SK-N-SH treated with all-trans-retinoic acid at 6 μM for 48 hours (cell line): Measurements from ENCODE around the gene IQCK.

ENCODE experiments used
- ARNTL ChIP-seq: fragments of 450-650 bp; formaldehyde crosslinking; IDR thresholded peaks from 2 replicates; pipeline ENCODE4 v1.5.0; 2020; ENCODE audit warnings: low read depth, mild to moderate bottlenecking, moderate library complexity, borderline replicate concordance
- BACH2 ChIP-seq: fragments of 250-450 bp; sonication (Bioruptor Pico); IDR thresholded peaks from 2 replicates; pipeline ENCODE4 v1.9.0; 2021; ENCODE audit warnings: mild to moderate bottlenecking, borderline replicate concordance
- CREB5 ChIP-seq: fragments of 250-450 bp; sonication (Bioruptor Pico); IDR thresholded peaks from 2 replicates; pipeline ENCODE4 v1.5.1; 2020; ENCODE audit warnings: low read depth, mild to moderate bottlenecking, moderate library complexity
- CSDC2 ChIP-seq: fragments of 250-450 bp; sonication (Bioruptor Pico); IDR thresholded peaks from 2 replicates; pipeline ENCODE4 v1.5.0; 2020; ENCODE audit warnings: mild to moderate bottlenecking, moderate library complexity
- ESRRG ChIP-seq: fragments of 250-450 bp; sonication (Bioruptor Pico); IDR thresholded peaks from 2 replicates; pipeline ENCODE4 v1.6.1; 2021; ENCODE audit warnings: mild to moderate bottlenecking
- ISL1 ChIP-seq: fragments of 250-450 bp; sonication (Bioruptor Pico); IDR thresholded peaks from 2 replicates; pipeline ENCODE4 v2.1.2; 2022; ENCODE audit warnings: mild to moderate bottlenecking, moderate library complexity
- OSR1 ChIP-seq: fragments of 250-450 bp; sonication (Bioruptor Pico); IDR thresholded peaks from 2 replicates; pipeline ENCODE4 v1.8.0; 2022; ENCODE audit warnings: moderate library complexity, mild to moderate bottlenecking, inconsistent platforms
- TOX ChIP-seq: fragments of 250-450 bp; sonication (Bioruptor Pico); IDR thresholded peaks from 2 replicates; pipeline ENCODE4 v1.8.0; 2021; ENCODE audit warnings: mild to moderate bottlenecking, moderate library complexity, borderline replicate concordance
- ZC3H10 ChIP-seq: fragments of 250-450 bp; sonication (Bioruptor Pico); IDR thresholded peaks from 2 replicates; pipeline ENCODE4 v1.5.1; 2021; ENCODE audit warnings: mild to moderate bottlenecking, moderate library complexity
- ZFP3 ChIP-seq: fragments of 250-450 bp; sonication (Bioruptor Pico); IDR thresholded peaks from 2 replicates; pipeline ENCODE4 v1.5.0; 2020; ENCODE audit warnings: mild to moderate bottlenecking, moderate library complexity
- ZFP30 ChIP-seq: fragments of 450-650 bp; formaldehyde crosslinking; IDR thresholded peaks from 2 replicates; pipeline ENCODE4 v1.5.0; 2022; ENCODE audit warnings: mild to moderate bottlenecking, moderate library complexity
- TF ChIP-seq, protein P1 (sequence below): fragments of 250-450 bp; sonication (Bioruptor Pico); IDR thresholded peaks from 2 replicates; pipeline ENCODE4 v1.8.0; 2020; ENCODE audit warnings: mild to moderate bottlenecking, moderate library complexity, borderline replicate concordance
- TF ChIP-seq, protein P2 (sequence below): fragments of 250-450 bp; sonication (Bioruptor Pico); IDR thresholded peaks from 2 replicates; pipeline ENCODE4 v1.5.1; 2021; ENCODE audit warnings: mild to moderate bottlenecking, moderate library complexity

DNA sequence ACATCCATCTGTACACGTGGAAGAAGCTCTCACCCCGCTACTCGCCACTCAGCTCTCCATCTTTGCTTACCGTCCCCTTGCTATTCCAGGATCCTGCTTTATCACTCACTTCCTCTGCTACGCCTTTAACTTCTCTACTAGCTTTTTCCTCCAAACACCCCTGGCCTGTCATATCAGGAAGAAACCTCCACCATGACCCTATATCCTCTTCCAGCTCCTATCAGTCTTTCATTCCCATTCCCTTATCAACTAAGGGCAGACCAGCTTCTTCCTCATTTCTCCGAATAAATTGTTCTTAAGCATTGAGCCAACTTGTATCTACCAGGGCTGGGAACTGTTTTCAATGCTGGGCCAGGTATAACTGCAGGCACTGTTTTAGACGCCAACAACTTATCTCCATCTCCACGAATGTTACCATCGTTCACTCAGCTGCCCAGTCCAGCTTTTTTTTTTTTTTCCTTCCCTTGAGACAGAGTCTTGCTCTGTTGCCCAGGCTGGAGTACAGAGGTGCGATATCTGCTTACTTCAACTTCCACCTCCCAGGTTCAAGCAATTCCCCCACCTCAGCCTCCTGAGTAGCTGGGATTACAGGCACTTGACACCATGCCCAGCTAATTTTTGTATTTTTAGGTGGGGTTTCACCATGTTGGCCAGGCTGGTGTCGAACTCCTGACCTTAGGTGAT lies 4.3 kb downstream of the IQCK start:
- TF ChIP-seq, protein P1, sequence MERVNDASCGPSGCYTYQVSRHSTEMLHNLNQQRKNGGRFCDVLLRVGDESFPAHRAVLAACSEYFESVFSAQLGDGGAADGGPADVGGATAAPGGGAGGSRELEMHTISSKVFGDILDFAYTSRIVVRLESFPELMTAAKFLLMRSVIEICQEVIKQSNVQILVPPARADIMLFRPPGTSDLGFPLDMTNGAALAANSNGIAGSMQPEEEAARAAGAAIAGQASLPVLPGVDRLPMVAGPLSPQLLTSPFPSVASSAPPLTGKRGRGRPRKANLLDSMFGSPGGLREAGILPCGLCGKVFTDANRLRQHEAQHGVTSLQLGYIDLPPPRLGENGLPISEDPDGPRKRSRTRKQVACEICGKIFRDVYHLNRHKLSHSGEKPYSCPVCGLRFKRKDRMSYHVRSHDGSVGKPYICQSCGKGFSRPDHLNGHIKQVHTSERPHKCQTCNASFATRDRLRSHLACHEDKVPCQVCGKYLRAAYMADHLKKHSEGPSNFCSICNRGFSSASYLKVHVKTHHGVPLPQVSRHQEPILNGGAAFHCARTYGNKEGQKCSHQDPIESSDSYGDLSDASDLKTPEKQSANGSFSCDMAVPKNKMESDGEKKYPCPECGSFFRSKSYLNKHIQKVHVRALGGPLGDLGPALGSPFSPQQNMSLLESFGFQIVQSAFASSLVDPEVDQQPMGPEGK (CRISPR knock-in tag), result no peak
- TF ChIP-seq OSR1 (CRISPR knock-in tag) (no peak), ZFP30 (no peak), ZC3H10 (no peak), BACH2 (CRISPR knock-in tag) (no peak), CSDC2 (CRISPR knock-in tag) (no peak), ZFP3 (CRISPR knock-in tag) (no peak), CREB5 (CRISPR knock-in tag) (no peak), ISL1 (no peak), ARNTL (CRISPR knock-in tag) (no peak), TOX (CRISPR knock-in tag) (no peak), ESRRG (CRISPR knock-in tag) (no peak)
- TF ChIP-seq, protein P2, sequence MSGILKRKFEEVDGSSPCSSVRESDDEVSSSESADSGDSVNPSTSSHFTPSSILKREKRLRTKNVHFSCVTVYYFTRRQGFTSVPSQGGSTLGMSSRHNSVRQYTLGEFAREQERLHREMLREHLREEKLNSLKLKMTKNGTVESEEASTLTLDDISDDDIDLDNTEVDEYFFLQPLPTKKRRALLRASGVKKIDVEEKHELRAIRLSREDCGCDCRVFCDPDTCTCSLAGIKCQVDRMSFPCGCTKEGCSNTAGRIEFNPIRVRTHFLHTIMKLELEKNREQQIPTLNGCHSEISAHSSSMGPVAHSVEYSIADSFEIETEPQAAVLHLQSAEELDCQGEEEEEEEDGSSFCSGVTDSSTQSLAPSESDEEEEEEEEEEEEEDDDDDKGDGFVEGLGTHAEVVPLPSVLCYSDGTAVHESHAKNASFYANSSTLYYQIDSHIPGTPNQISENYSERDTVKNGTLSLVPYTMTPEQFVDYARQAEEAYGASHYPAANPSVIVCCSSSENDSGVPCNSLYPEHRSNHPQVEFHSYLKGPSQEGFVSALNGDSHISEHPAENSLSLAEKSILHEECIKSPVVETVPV (CRISPR knock-in tag), result no peak
